Smooth muscle cell (in vitro differentiated cells): ENCODE results near the gene CDH13. TPM values are rescaled to one million over a fixed set of nuclear protein-coding genes. Genes with fewer than 3 reads are reported as not detected.

ENCODE experiments used
- DNase-seq: peaks from one replicate; lab custom pipeline; 2025; ENCODE audit not compliant: unreplicated experiment; lab: John Stamatoyannopoulos, UW
- H2AFZ ChIP-seq: fragments of 200-600 bp; sonication (generic); 2 replicates; pipeline ENCODE4 v1.6.0; 2016; ENCODE audit warnings: antibody characterized with exemption, low read depth, mild to moderate bottlenecking
- H3F3A ChIP-seq: fragments of 200-600 bp; sonication (generic); 2 replicates; pipeline ENCODE4 v1.6.0; 2017; ENCODE audit warnings: antibody characterized with exemption, low read depth
- H3K27ac ChIP-seq: fragments of 200-600 bp; sonication (generic); 2 replicates; pipeline ENCODE4 v1.5.1; 2016; ENCODE audit warnings: low read depth, mild to moderate bottlenecking
- H3K27me3 ChIP-seq: fragments of 200-600 bp; sonication (generic); 2 replicates; pipeline ENCODE4 v1.6.1; 2016; ENCODE audit warnings: low read depth, mild to moderate bottlenecking
- H3K36me3 ChIP-seq: fragments of 200-600 bp; sonication (generic); 2 replicates; pipeline ENCODE4 v1.5.1; 2016; ENCODE audit warnings: low read depth
- H3K4me1 ChIP-seq: fragments of 200-600 bp; sonication (generic); 2 replicates; pipeline ENCODE4 v1.5.1; 2016; ENCODE audit warnings: low read depth
- H3K4me2 ChIP-seq: fragments of 200-600 bp; sonication (generic); 2 replicates; pipeline ENCODE4 v1.6.0; 2016; ENCODE audit warnings: mild to moderate bottlenecking
- H3K4me3 ChIP-seq: fragments of 200-600 bp; sonication (generic); 2 replicates; pipeline ENCODE4 v1.5.1; 2016; ENCODE audit warnings: mild to moderate bottlenecking
- H3K79me2 ChIP-seq: fragments of 200-600 bp; sonication (generic); 2 replicates; pipeline ENCODE4 v1.6.0; 2016; ENCODE audit warnings: low read depth, mild to moderate bottlenecking
- H3K9ac ChIP-seq: fragments of 200-600 bp; sonication (generic); 2 replicates; pipeline ENCODE4 v1.6.0; 2016; ENCODE audit warnings: low read depth
- H3K9me3 ChIP-seq: fragments of 200-600 bp; sonication (generic); replicated peaks from 2 replicates; pipeline ENCODE4 v1.5.1; 2016; ENCODE audit warnings: low read depth
- H4K20me1 ChIP-seq: fragments of 200-600 bp; sonication (generic); 2 replicates; pipeline ENCODE4 v1.6.0; 2016; ENCODE audit warnings: low read depth
- WGBS: methylation state at CpG from one replicate; pipeline ENCODE4 v1.1.7; 2016; ENCODE audit warnings: low lambda C conversion rate; 5-methylcytosine and 5-hydroxymethylcytosine counted together
- polyA plus RNA-seq: library from polyadenylated mRNA; unstranded; fragments of >200 nt; fragmentation: Nextera tagmentation; extraction: Ambion mirVana; gene quantifications from 2 replicates; pipeline ENCODE4 v1.2.1, GENCODE V29; 2016
- total RNA-seq: library from RNA; depleted of rRNA; stranded (reverse); fragments of >200 nt; gene quantifications from 2 replicates; pipeline ENCODE4 v1.2.3, GENCODE V29; 2014
- TF ChIP-seq, protein P1 (sequence below): fragments of 200-600 bp; sonication (generic); IDR thresholded peaks from 2 replicates; pipeline ENCODE4 v1.5.1; 2017; ENCODE audit warnings: borderline replicate concordance, mild to moderate bottlenecking, antibody characterized with exemption; ENCODE audit not compliant: insufficient read depth, poor library complexity, severe bottlenecking

The CDH13 gene
- total and polyA plus RNA-seq, 2 experiments from 2014 or later: 12.1 to 32.2 TPM

DNA sequence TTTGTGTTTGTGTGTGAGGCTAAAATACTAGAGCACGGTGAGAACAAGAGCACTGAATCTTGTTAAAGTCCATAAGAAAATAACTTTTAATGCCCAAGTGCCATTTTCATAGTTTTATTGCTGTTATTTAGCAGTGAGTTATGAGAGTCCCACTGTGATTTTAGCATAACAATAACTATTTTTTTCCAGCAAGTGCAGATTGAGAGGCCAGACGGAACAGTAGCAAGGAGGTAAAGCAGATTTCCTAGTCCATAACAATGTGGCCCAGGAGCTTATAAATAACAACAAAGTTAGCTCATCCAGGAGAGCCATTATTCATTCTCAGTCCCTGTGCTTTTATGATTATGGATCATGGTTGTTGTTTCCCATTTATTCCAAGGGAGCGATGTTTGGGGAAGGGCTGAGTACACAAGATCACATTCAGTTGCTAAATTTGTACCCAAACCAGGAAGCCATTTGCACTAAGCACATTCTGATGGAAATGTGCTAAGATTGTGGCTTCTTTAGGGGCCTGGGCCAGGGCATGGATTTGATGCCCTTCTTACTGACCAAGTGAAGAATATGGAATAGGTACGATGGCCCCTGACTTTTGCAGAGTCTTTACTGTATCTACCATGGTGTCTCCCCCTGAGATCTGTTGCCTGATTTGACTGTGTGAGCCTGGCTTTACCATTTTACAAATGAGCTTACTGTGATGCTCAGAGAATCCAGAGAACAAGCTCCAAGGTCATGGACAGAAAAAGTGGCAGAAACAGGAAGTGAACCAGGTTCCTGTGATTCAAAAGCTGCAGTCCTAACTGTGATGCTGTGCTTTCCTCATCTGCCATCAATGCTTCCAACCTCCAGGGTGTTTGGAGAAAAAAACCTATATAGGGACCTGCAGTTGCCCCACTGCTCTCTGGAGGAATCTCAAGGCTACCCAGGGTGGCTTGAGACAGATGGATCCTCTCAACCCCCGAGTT lies 976.3 kb downstream of the CDH13 start:
- Histone ChIP-seq H3K79me2 (no peaks in the 10 kb centered on the region), H3K4me1 (no peaks in the 10 kb centered on the region)

DNA sequence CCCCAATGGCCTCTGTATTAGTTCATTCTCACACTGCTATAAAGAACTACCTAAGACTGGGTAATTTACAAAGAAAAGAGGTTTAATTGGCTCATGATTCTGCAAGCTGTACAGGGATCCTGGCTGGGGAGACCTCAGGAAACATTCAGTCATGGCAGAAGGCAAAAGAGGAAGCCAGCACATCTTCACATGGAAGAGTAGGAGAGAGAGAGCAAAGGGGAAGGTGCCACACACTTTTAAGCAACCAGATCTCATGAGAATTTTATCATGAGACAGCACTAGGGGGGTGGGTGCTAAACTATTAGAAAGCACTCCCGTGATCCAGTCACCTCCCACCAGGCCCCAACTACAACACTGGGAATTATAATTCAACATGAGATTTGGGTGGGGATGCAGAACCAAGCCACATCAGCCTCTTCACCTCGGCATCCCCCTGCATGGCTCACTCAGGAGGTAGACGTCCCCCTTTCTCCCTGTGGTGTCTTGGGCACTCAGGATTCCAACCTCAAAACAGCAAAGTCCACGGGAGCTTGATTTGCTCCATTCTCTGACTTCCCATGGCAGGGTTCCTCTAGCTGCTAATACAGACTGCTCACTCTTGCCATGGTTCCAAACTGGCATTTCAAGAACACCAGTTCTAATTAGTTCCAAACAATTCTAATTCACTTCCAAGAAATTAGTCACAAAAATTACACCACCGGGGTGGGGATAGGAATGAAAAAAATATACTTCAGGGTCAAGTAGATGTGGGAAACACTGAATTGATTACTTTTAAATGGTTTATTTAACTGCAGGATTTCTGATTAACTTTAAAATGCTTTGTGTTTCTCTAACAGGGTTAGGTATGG lies 977.2 kb downstream of the CDH13 start:
- Histone ChIP-seq H3K4me1 (no peaks in the 10 kb centered on the region), H3K4me2 (no peak overlapping the region), H3K79me2 (no peaks in the 10 kb centered on the region), H3K27ac (no peak overlapping the region), H3K9ac (no peak overlapping the region), H3K9me3 (no peaks in the 10 kb centered on the region), H3F3A (no peaks in the 10 kb centered on the region), H3K27me3 (no peaks in the 10 kb centered on the region), H4K20me1 (no peaks in the 10 kb centered on the region), H3K4me3 (no peak overlapping the region), H3K36me3 (no peaks in the 10 kb centered on the region), H2AFZ (no peak overlapping the region)
- WGBS: 93% methylated on average over 5 of the region's 5 CpGs
- TF ChIP-seq, protein P1, sequence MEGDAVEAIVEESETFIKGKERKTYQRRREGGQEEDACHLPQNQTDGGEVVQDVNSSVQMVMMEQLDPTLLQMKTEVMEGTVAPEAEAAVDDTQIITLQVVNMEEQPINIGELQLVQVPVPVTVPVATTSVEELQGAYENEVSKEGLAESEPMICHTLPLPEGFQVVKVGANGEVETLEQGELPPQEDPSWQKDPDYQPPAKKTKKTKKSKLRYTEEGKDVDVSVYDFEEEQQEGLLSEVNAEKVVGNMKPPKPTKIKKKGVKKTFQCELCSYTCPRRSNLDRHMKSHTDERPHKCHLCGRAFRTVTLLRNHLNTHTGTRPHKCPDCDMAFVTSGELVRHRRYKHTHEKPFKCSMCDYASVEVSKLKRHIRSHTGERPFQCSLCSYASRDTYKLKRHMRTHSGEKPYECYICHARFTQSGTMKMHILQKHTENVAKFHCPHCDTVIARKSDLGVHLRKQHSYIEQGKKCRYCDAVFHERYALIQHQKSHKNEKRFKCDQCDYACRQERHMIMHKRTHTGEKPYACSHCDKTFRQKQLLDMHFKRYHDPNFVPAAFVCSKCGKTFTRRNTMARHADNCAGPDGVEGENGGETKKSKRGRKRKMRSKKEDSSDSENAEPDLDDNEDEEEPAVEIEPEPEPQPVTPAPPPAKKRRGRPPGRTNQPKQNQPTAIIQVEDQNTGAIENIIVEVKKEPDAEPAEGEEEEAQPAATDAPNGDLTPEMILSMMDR: no peak
- DNase-seq: no peak

More for the DNA sequence above, 976.3 kb downstream of the CDH13 start:
- Histone ChIP-seq H2AFZ (no peak overlapping the region), H3K27me3 (no peaks in the 10 kb centered on the region), H3K4me2 (no peak overlapping the region), H3F3A (no peaks in the 10 kb centered on the region), H3K36me3 (no peaks in the 10 kb centered on the region), H3K9ac (no peak overlapping the region), H3K27ac (no peak overlapping the region), H3K4me3 (no peak overlapping the region), H4K20me1 (no peaks in the 10 kb centered on the region), H3K9me3 (no peaks in the 10 kb centered on the region)
- TF ChIP-seq, protein P1: no peak
- 78% methylated on average over 5 of the region's 5 CpGs for WGBS
- DNase-seq: no peak

DNA sequence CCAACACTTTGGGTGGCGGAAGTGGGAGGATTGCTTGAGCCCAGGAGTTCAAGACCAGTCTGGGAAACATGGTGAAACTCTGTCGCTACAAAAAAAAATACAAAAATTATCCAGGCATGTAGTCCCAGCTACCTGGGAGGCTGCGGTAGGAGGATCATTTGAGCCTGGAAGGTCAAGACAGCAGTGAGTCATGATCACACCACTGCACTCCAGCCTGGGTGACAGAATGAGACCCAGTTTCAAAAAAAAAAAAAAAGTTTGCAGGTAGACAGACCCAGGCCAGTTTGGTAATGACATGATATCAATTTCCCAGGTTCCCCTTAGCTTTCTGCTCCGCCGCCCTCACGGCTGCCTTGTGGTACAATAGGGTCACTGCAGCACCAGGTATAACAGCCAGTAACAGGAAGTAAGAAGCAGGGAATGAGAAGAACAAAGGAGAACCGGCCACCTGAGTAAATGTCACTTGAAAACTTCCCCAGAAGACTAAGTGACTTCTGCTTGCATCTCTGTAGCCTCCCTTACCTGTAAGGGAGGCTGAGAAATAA lies 979.8 kb downstream of the CDH13 start:
- no peak overlapping the region for H3K4me3 ChIP-seq
- no peaks in the 10 kb centered on the region for H3K79me2 ChIP-seq
- no peak for DNase-seq
- H3K9me3 ChIP-seq: no peaks in the 10 kb centered on the region
- H4K20me1 ChIP-seq: no peaks in the 10 kb centered on the region
- no peaks in the 10 kb centered on the region for H3K27me3 ChIP-seq
- H2AFZ ChIP-seq: no peak overlapping the region
- H3K36me3 ChIP-seq: no peaks in the 10 kb centered on the region
- no peak overlapping the region for H3K9ac ChIP-seq
- WGBS: 86% methylated on average over 7 of the region's 7 CpGs
- H3F3A ChIP-seq: no peaks in the 10 kb centered on the region
- no peak overlapping the region for H3K27ac ChIP-seq
- TF ChIP-seq, protein P1: no peak
- no peaks in the 10 kb centered on the region for H3K4me1 ChIP-seq
- no peak overlapping the region for H3K4me2 ChIP-seq
